Hepatocyte (in vitro differentiated cells): ENCODE data around the gene CRMP1. TPM values are rescaled to one million over a fixed set of nuclear protein-coding genes. Genes with fewer than 3 reads are reported as not detected.

Experiments
- DNase-seq: peaks from one replicate; pipeline ENCODE4 v3.0.0-alpha.2; 2016; ENCODE audit warnings: low spot score
- H2AFZ ChIP-seq: fragments of 200-600 bp; sonication (generic); 2 replicates; pipeline ENCODE4 v1.6.0; 2016; ENCODE audit warnings: antibody characterized with exemption, mild to moderate bottlenecking
- H3K27ac ChIP-seq: fragments of 200-600 bp; sonication (generic); 2 replicates; pipeline ENCODE4 v1.5.1; 2016; ENCODE audit warnings: mild to moderate bottlenecking
- H3K27me3 ChIP-seq: fragments of 200-600 bp; sonication (generic); 2 replicates; pipeline ENCODE4 v1.6.1; 2016
- H3K36me3 ChIP-seq: fragments of 200-600 bp; sonication (generic); replicated peaks from 2 replicates; pipeline ENCODE4 v1.5.1; 2016; ENCODE audit warnings: low read depth; ENCODE audit not compliant: insufficient read depth
- H3K4me1 ChIP-seq: fragments of 200-600 bp; sonication (generic); 2 replicates; pipeline ENCODE4 v1.5.1; 2016; ENCODE audit warnings: mild to moderate bottlenecking, moderate library complexity; ENCODE audit not compliant: insufficient read depth
- H3K4me2 ChIP-seq: fragments of 200-600 bp; sonication (generic); 2 replicates; pipeline ENCODE4 v1.6.0; 2016
- H3K4me3 ChIP-seq: fragments of 200-600 bp; sonication (generic); 2 replicates; pipeline ENCODE4 v1.5.1; 2016; ENCODE audit warnings: mild to moderate bottlenecking
- H3K79me2 ChIP-seq: fragments of 200-600 bp; sonication (generic); 2 replicates; pipeline ENCODE4 v1.6.0; 2017; ENCODE audit warnings: mild to moderate bottlenecking
- H3K9me2 ChIP-seq: fragments of 200-600 bp; sonication (generic); replicated peaks from 2 replicates; pipeline ENCODE4 v1.6.0; 2017; ENCODE audit warnings: mild to moderate bottlenecking; ENCODE audit not compliant: insufficient read depth
- H3K9me3 ChIP-seq: fragments of 200-600 bp; sonication (generic); 2 replicates; pipeline ENCODE4 v1.5.1; 2016; ENCODE audit warnings: low read depth, mild to moderate bottlenecking
- H4K20me1 ChIP-seq: fragments of 200-600 bp; sonication (generic); 2 replicates; pipeline ENCODE4 v1.6.0; 2016; ENCODE audit warnings: mild to moderate bottlenecking; ENCODE audit not compliant: insufficient read depth, poor library complexity, severe bottlenecking
- CTCF ChIP-seq: fragments of 200-600 bp; sonication (generic); IDR thresholded peaks from 2 replicates; pipeline ENCODE4 v1.5.1; 2016; ENCODE audit warnings: antibody characterized with exemption, mild to moderate bottlenecking; ENCODE audit not compliant: poor library complexity
- EZH2 ChIP-seq: fragments of 200-600 bp; sonication (generic); IDR thresholded peaks from 2 replicates; pipeline ENCODE4 v1.6.1; 2016; ENCODE audit warnings: antibody characterized with exemption, mild to moderate bottlenecking, borderline replicate concordance
- EZH2phosphoT487 ChIP-seq: fragments of 200-600 bp; sonication (generic); IDR thresholded peaks from one replicate; pipeline ENCODE4 v1.6.1; 2018; ENCODE audit warnings: antibody characterized with exemption, mild to moderate bottlenecking, low read depth, moderate library complexity; ENCODE audit not compliant: unreplicated experiment, severe bottlenecking
- WGBS: methylation state at CpG from one replicate; pipeline ENCODE4 v1.1.6; 2016; ENCODE audit warnings: low lambda C conversion rate; ENCODE audit errors: missing lambda C conversion rate; 5-methylcytosine and 5-hydroxymethylcytosine counted together
- polyA plus RNA-seq: library from polyadenylated mRNA; unstranded; fragments of >200 nt; fragmentation: Nextera tagmentation; extraction: Ambion mirVana; gene quantifications from 2 replicates; pipeline ENCODE4 v1.2.1, GENCODE V29; 2016
- total RNA-seq: library from RNA; depleted of rRNA; stranded (reverse); fragments of >200 nt; gene quantifications from 2 replicates; pipeline ENCODE4 v1.2.3, GENCODE V29; 2014

CRMP1 gene
- total and polyA plus RNA-seq, 2 experiments from 2014 or later: 12.5 to 12.9 TPM

GRCh38 chr4:5836943-5837342 lies 55.9 kb downstream of the CRMP1 start:
- TF ChIP-seq EZH2 (no peak), EZH2phosphoT487 (no peak), CTCF (no peak)
- 38% methylated on average over 3 of the region's 3 CpGs for WGBS

GRCh38 chr4:5828005-5828391 lies 64.9 kb downstream of the CRMP1 start:
- Histone ChIP-seq H4K20me1 (no peaks in the 10 kb centered on the region), H3K4me2 (no peak overlapping the region), H3K4me3 (no peak overlapping the region), H3K9me2 (no peaks in the 10 kb centered on the region), H3K9me3 (no peaks in the 10 kb centered on the region), H3K36me3 (no peaks in the 10 kb centered on the region), H3K27ac (no peak overlapping the region), H3K79me2 (no peaks in the 10 kb centered on the region), H2AFZ (no peak overlapping the region), H3K4me1 (no peaks in the 10 kb centered on the region), H3K27me3 (no peaks in the 10 kb centered on the region)
- WGBS: 96% methylated on average over 11 of the region's 11 CpGs
- TF ChIP-seq CTCF: no peak
- DNase-seq: no peak

More at GRCh38 chr4:5836943-5837342, 55.9 kb downstream of the CRMP1 start:
- H3K79me2 ChIP-seq: no peaks in the 10 kb centered on the region
- no peak overlapping the region for H3K27ac ChIP-seq
- H3K36me3 ChIP-seq: no peaks in the 10 kb centered on the region
- peak; percentile 28 for DNase-seq
- H4K20me1 ChIP-seq: no peaks in the 10 kb centered on the region
- H3K9me2 ChIP-seq: no peaks in the 10 kb centered on the region
- H2AFZ ChIP-seq: no peak overlapping the region
- H3K9me3 ChIP-seq: no peaks in the 10 kb centered on the region
- H3K4me2 ChIP-seq: no peak overlapping the region
- no peaks in the 10 kb centered on the region for H3K27me3 ChIP-seq
- no peaks in the 10 kb centered on the region for H3K4me1 ChIP-seq
- no peak overlapping the region for H3K4me3 ChIP-seq

GRCh38 chr4:5827108-5828004 lies 65.5 kb downstream of the CRMP1 start:
- Histone ChIP-seq H3K27ac (no peak overlapping the region), H2AFZ (no peak overlapping the region), H3K4me1 (no peaks in the 10 kb centered on the region), H4K20me1 (no peaks in the 10 kb centered on the region), H3K79me2 (no peaks in the 10 kb centered on the region), H3K9me2 (no peaks in the 10 kb centered on the region), H3K4me2 (no peak overlapping the region), H3K9me3 (no peaks in the 10 kb centered on the region), H3K36me3 (no peaks in the 10 kb centered on the region), H3K4me3 (no peak overlapping the region), H3K27me3 (no peaks in the 10 kb centered on the region)
- 94% methylated on average over 19 of the region's 19 CpGs for WGBS
- no peak for TF ChIP-seq EZH2
- TF ChIP-seq EZH2phosphoT487: no peak
- no peak for TF ChIP-seq CTCF
- no peak for DNase-seq
